Measurements from ENCODE around the gene KCNJ12.
"Not testable (repeated sequence)": the region's sequence is repeated elsewhere in the genome, so short reads cannot be mapped to it uniquely, and the experiment has no call there.

DNA sequence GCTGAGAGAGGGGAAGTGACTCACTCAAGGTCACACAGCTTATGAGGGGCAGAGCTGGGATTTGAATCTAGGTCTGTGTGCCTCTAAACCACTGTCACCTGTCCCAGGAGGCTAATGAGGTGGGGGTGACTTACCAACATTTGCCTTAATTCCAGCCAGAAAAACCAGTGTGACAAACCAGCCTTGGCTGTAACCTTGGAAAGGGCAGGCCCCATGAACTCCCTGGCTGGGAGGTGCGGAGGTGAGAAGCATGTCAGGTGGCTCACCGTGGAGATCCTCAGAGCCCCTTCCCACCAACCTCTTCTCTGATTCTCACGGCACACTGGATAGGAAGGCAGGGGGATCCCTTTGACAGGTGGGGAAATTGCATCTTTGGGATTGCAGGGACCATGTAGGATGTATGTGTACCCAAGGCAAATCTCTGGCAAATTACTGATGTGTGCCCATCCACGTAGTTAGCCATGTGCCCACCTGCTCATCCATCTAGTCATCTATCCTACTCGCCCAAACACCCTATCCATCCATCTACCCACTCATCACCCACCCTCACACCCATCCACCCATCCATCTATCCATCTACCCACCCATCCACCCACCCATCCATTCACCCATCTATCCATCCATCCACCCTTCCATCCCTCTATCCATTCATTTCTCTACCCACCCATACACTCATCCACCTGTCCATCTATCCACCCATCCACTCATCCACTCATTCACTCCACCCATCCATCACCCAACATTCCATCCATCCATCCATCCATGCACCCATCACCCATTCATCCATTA, 30.7 kb downstream of the KCNJ12 start:
- TF ChIP-seq, protein P1, sequence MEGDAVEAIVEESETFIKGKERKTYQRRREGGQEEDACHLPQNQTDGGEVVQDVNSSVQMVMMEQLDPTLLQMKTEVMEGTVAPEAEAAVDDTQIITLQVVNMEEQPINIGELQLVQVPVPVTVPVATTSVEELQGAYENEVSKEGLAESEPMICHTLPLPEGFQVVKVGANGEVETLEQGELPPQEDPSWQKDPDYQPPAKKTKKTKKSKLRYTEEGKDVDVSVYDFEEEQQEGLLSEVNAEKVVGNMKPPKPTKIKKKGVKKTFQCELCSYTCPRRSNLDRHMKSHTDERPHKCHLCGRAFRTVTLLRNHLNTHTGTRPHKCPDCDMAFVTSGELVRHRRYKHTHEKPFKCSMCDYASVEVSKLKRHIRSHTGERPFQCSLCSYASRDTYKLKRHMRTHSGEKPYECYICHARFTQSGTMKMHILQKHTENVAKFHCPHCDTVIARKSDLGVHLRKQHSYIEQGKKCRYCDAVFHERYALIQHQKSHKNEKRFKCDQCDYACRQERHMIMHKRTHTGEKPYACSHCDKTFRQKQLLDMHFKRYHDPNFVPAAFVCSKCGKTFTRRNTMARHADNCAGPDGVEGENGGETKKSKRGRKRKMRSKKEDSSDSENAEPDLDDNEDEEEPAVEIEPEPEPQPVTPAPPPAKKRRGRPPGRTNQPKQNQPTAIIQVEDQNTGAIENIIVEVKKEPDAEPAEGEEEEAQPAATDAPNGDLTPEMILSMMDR (IDR thresholded peaks at IDR 0.05): not testable (repeated sequence)
- TF ChIP-seq POLR2A (IDR thresholded peaks at IDR 0.05); POLR2AphosphoS5 (IDR thresholded peaks at IDR 0.05); EP300 (IDR thresholded peaks at IDR 0.05; ENCODE audit: low read depth): not testable (repeated sequence)

Data from transverse colon (tissue), 4 donors.